PC-3 (cell line): ENCODE results near the gene HDAC10.

Experiments
- CTCF ChIP-seq: fragments of 300-600 bp; sonication (generic); conservative IDR thresholded peaks from 2 replicates; pipeline ENCODE4 v1.5.1; 2017; ENCODE audit warnings: antibody characterized with exemption, low read depth, mild to moderate bottlenecking, low read length
- EZH2 ChIP-seq: fragments of 300-600 bp; sonication (generic); IDR thresholded peaks from one replicate; pipeline ENCODE4 v1.6.1; 2017; ENCODE audit warnings: antibody characterized with exemption, mild to moderate bottlenecking, low read length; ENCODE audit not compliant: unreplicated experiment
- EZH2phosphoT487 ChIP-seq: fragments of 300-600 bp; sonication (generic); IDR thresholded peaks from 2 replicates; pipeline ENCODE4 v1.6.1; 2018; ENCODE audit warnings: mild to moderate bottlenecking, antibody characterized with exemption, low read length, borderline replicate concordance

GRCh38 chr22:50281384-50281760, 30.3 kb upstream of the HDAC10 start:
- TF ChIP-seq EZH2: no peak
- TF ChIP-seq CTCF: no peak
- no peak for TF ChIP-seq EZH2phosphoT487
